D721Med (cell line): Measurements from ENCODE around the gene FGGY.

Experiments
- DNase-seq: peaks from one replicate; pipeline ENCODE4 v3.0.0; 2011; ENCODE audit warnings: low spot score; ENCODE audit not compliant: insufficient read length
- FAIRE-seq: peaks from 2 replicates; lab custom pipeline; 2011; peaks lifted over from hg19 to GRCh38; lab: Jason Lieb, UNC
- TF ChIP-seq, protein P1 (sequence below): IDR thresholded peaks from 2 replicates; pipeline ENCODE4 v1.5.1; 2012; ENCODE audit warnings: mild to moderate bottlenecking, control low read depth; ENCODE audit not compliant: insufficient read depth; ENCODE audit errors: missing control alignments

The FGGY gene

GRCh38 chr1:59418363-59419144, 121.7 kb downstream of the FGGY start:
- DNase-seq (no peak), FAIRE-seq (no peak)
- TF ChIP-seq, protein P1, sequence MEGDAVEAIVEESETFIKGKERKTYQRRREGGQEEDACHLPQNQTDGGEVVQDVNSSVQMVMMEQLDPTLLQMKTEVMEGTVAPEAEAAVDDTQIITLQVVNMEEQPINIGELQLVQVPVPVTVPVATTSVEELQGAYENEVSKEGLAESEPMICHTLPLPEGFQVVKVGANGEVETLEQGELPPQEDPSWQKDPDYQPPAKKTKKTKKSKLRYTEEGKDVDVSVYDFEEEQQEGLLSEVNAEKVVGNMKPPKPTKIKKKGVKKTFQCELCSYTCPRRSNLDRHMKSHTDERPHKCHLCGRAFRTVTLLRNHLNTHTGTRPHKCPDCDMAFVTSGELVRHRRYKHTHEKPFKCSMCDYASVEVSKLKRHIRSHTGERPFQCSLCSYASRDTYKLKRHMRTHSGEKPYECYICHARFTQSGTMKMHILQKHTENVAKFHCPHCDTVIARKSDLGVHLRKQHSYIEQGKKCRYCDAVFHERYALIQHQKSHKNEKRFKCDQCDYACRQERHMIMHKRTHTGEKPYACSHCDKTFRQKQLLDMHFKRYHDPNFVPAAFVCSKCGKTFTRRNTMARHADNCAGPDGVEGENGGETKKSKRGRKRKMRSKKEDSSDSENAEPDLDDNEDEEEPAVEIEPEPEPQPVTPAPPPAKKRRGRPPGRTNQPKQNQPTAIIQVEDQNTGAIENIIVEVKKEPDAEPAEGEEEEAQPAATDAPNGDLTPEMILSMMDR: no peak

GRCh38 chr1:59419361-59420140, 122.7 kb downstream of the FGGY start:
- no peak for DNase-seq
- peak; percentile 98 for FAIRE-seq
- TF ChIP-seq, protein P1: no peak

DNA sequence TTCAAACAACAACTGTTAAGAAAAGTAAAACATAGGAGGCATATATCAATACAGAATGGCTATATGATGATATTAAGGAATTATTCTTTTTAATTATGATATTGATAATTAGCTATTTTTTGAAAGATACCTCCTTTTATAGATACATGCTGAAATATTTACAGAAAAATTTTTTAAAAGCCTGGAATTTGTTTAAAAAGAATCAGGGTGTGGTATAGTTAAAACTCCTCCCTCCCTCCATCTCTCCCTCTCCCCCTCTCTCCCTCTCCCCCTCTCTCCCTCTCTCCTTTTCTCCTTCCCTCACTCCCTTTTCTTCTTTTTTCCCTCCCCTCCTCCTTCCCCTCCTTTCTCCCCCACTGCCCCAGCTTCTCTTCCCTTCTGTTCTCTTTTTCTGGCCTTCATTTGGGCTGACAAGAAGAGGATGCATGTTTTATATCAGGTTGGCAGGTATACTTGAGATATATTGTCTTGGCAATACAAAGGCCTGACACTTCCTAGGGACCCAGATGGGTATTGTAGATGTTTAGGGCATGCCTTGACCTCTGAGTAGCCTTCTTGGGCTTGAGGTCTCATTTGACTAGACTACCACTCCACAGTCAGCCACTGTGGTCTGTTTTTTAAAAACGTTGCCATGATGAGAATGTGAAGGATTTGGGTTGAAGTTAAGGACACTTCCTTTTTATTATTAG, 124.5 kb downstream of the FGGY start:
- FAIRE-seq: no peak
- TF ChIP-seq, protein P1: no peak
- DNase-seq: no peak

GRCh38 chr1:59422921-59423575, 126.2 kb downstream of the FGGY start:
- DNase-seq (no peak), FAIRE-seq (no peak)
- TF ChIP-seq, protein P1: no peak

DNA sequence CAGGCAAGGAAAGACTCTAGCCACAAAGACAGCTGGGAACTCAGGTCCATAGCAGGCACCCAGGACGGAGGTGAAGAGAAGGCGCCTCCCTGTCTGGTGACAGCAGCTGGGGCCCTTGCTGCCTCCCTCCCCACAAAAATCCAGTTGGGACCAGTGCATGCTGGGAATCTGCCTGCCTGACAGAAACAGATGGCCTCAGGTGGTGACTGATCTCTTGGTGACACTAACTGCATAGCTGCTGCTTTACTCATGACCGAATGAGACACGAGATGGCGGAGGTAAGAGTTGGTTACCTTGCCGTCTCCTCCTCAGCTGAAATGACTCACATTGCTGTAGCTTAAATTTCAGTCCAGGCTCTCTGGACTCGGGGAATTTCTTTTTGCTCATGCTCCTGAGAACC, 130.3 kb downstream of the FGGY start:
- DNase-seq: no peak

DNA sequence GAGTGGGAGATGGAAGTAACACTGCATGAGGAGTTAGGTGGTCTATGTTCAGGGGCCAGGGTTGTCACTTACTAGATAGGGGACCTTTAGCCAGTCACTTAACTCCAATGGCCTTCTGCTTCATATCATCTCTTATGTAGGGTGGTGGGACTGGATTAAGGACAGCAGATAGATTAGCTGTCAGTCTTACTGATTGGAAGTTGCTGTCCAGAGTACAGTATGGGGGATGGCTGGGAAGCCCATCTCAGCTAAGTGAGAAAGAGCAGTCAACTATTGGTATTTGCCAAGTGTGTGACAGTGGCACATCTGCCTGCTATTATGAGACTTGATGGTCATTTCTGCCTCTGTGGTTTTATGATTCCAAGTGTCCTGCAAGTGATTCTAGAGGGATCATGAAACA, 130.9 kb downstream of the FGGY start:
- FAIRE-seq: no peak
- TF ChIP-seq, protein P1: no peak

More for the DNA sequence above, 130.3 kb downstream of the FGGY start:
- FAIRE-seq: no peak
- TF ChIP-seq, protein P1: no peak

More for the DNA sequence above, 130.9 kb downstream of the FGGY start:
- DNase-seq: no peak
